Left colon (tissue), 2 donors: ENCODE data around the gene EFCAB7. TPM values are rescaled to one million over a fixed set of nuclear protein-coding genes. Genes with fewer than 3 reads are reported as not detected.

Source experiments
- ATAC-seq: fragments of 200-7000 bp; cut with Tn5 transposase; one replicate; pipeline ENCODE4 v1.9.1; 2020; ENCODE audit warnings: mild to moderate bottlenecking, moderate library complexity
- DNase-seq, 2 donors: peaks; one replicate each; pipeline ENCODE4 v3.0.0-alpha.2; 2020
- intact Hi-C, 2 donors: fragments of 100-400 bp; cut with DNase I in 1 of 2; cut with micrococcal nuclease in 1 of 2; formaldehyde crosslinking; loops; one replicate each; pipeline versions ENCODE4 v1.11.2 to v1.14.0; 2022; cut with DNase I, micrococcal nuclease
- long read RNA-seq: library from polyadenylated mRNA; unstranded; transcript quantifications from one replicate; pipeline ENCODE4 v2.0.0, GENCODE V29; 2021
- total RNA-seq, 2 donors: library from RNA; stranded (reverse); fragmentation: NEBNext Ultra II Directional; extraction: Animal tissue kit (Norgen Biotek cat#: 25700); gene quantifications; one replicate each; pipeline ENCODE4 v1.2.1, GENCODE V29; 2021
- donor health status: DM: no; HTN: no; CAD: no.
- donor health status: DM: yes; HTN: yes; CAD: no.

Gene EFCAB7
- 1 to 10 TPM; 2.5 to 2.9 TPM for total RNA-seq
- long read RNA-seq, partial matches to known transcripts = 0 of 1 reads
- long read RNA-seq, other reads (novel, unspliced or antisense) = 0 of 1 reads

- intact Hi-C loops = no loop called here
- peak; percentile 93 for ATAC-seq
- peak; percentile 84 to 88 for DNase-seq
Observed at GRCh38 chr1:63522891-63523728, at the start of gene EFCAB7, which contains the start of gene ITGB3BP. TSS of gene EFCAB7 (plus strand) at chr1:63523525. CDS start at chr1:63525573, 2,048 bp downstream. TSS of gene ITGB3BP (minus strand) at chr1:63523225. CDS start at chr1:63523133, 92 bp downstream.

GRCh38 chr1:63475761-63476160 lies 47.6 kb upstream of the EFCAB7 start:
- DNase-seq (no peak), ATAC-seq (no peak)
- intact Hi-C loops = no loop called here

- DNase-seq (no peak), ATAC-seq (peak; percentile 64)
- intact Hi-C loops = no loop called here
Observed at GRCh38 chr1:63480057-63480456, 43.3 kb upstream of the EFCAB7 start.

- intact Hi-C loops = no loop called here
- ATAC-seq = no peak
- no peak for DNase-seq
Observed at GRCh38 chr1:63486629-63487028, 36.7 kb upstream of the EFCAB7 start.

GRCh38 chr1:63487336-63488065 lies 35.8 kb upstream of the EFCAB7 start:
- intact Hi-C loops = no loop called here
- DNase-seq (no peak), ATAC-seq (peak; percentile 91)

- intact Hi-C loops = no loop called here
- peak; percentile 85 for ATAC-seq
- DNase-seq = no peak
Observed at GRCh38 chr1:63497577-63497976, 25.7 kb upstream of the EFCAB7 start.

- DNase-seq = no peak
- intact Hi-C loops = no loop called here
- ATAC-seq = no peak
Observed at GRCh38 chr1:63498106-63498505, 25.2 kb upstream of the EFCAB7 start.

GRCh38 chr1:63501256-63501655 lies 22.1 kb upstream of the EFCAB7 start:
- no peak for ATAC-seq
- intact Hi-C loops = no loop called here

GRCh38 chr1:63506782-63507181 lies 16.5 kb upstream of the EFCAB7 start:
- no peak for ATAC-seq
- intact Hi-C loops = no loop called here
- no peak for DNase-seq

More at GRCh38 chr1:63501256-63501655, 22.1 kb upstream of the EFCAB7 start:
- no peak for DNase-seq

- intact Hi-C loops = no loop called here
- no peak for ATAC-seq
- DNase-seq = no peak
Observed at GRCh38 chr1:63509718-63510117, 13.6 kb upstream of the EFCAB7 start.

- DNase-seq = no peak
- intact Hi-C loops = no loop called here
Observed at GRCh38 chr1:63512584-63512983, 10.7 kb upstream of the EFCAB7 start.

GRCh38 chr1:63516629-63517028 lies 6.7 kb upstream of the EFCAB7 start:
- no peak for ATAC-seq
- no peak for DNase-seq
- intact Hi-C loops = no loop called here

More at GRCh38 chr1:63512584-63512983, 10.7 kb upstream of the EFCAB7 start:
- no peak for ATAC-seq

- ATAC-seq (peak; percentile 51), DNase-seq (no peak)
- intact Hi-C loops = no loop called here
Observed at GRCh38 chr1:63523738-63524137, 413 bp downstream of the EFCAB7 start.

GRCh38 chr1:63524201-63524600 lies 876 bp downstream of the EFCAB7 start:
- intact Hi-C loops = no loop called here
- ATAC-seq (no peak), DNase-seq (no peak)

GRCh38 chr1:63532727-63533126 lies 9.4 kb downstream of the EFCAB7 start:
- intact Hi-C loops = no loop called here
- no peak for ATAC-seq
- no peak for DNase-seq

- no peak for ATAC-seq
Observed at GRCh38 chr1:63533931-63534330, 10.6 kb downstream of the EFCAB7 start.

GRCh38 chr1:63534406-63534805 lies 11.1 kb downstream of the EFCAB7 start:
- no peak for DNase-seq
- intact Hi-C loops = no loop called here
- ATAC-seq = no peak

More at GRCh38 chr1:63533931-63534330, 10.6 kb downstream of the EFCAB7 start:
- DNase-seq = no peak
- intact Hi-C loops = no loop called here

- no peak for DNase-seq
- intact Hi-C loops = no loop called here
- no peak for ATAC-seq
Observed at GRCh38 chr1:63537006-63537405, 13.7 kb downstream of the EFCAB7 start.

- no peak for DNase-seq
- no peak for ATAC-seq
- intact Hi-C loops = no loop called here
Observed at GRCh38 chr1:63537940-63538339, 14.6 kb downstream of the EFCAB7 start.

- intact Hi-C loops = no loop called here
- DNase-seq = no peak
- no peak for ATAC-seq
Observed at GRCh38 chr1:63545780-63546179, 22.5 kb downstream of the EFCAB7 start.
